GM18517 (cell line): ENCODE measurements around the gene TRAPPC13.
"Not testable (repeated sequence)": the region's sequence is repeated elsewhere in the genome, so short reads cannot be mapped to it uniquely, and the experiment has no call there.

Source experiments
- ATAC-seq: cut with Tn5 transposase; IDR thresholded peaks from one replicate; pipeline ENCODE4 v1.9.1; 2021; ENCODE audit warnings: mild to moderate bottlenecking, moderate library complexity; ENCODE audit not compliant: unreplicated experiment

The TRAPPC13 gene, protein sequence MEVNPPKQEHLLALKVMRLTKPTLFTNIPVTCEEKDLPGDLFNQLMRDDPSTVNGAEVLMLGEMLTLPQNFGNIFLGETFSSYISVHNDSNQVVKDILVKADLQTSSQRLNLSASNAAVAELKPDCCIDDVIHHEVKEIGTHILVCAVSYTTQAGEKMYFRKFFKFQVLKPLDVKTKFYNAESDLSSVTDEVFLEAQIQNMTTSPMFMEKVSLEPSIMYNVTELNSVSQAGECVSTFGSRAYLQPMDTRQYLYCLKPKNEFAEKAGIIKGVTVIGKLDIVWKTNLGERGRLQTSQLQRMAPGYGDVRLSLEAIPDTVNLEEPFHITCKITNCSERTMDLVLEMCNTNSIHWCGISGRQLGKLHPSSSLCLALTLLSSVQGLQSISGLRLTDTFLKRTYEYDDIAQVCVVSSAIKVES

DNA sequence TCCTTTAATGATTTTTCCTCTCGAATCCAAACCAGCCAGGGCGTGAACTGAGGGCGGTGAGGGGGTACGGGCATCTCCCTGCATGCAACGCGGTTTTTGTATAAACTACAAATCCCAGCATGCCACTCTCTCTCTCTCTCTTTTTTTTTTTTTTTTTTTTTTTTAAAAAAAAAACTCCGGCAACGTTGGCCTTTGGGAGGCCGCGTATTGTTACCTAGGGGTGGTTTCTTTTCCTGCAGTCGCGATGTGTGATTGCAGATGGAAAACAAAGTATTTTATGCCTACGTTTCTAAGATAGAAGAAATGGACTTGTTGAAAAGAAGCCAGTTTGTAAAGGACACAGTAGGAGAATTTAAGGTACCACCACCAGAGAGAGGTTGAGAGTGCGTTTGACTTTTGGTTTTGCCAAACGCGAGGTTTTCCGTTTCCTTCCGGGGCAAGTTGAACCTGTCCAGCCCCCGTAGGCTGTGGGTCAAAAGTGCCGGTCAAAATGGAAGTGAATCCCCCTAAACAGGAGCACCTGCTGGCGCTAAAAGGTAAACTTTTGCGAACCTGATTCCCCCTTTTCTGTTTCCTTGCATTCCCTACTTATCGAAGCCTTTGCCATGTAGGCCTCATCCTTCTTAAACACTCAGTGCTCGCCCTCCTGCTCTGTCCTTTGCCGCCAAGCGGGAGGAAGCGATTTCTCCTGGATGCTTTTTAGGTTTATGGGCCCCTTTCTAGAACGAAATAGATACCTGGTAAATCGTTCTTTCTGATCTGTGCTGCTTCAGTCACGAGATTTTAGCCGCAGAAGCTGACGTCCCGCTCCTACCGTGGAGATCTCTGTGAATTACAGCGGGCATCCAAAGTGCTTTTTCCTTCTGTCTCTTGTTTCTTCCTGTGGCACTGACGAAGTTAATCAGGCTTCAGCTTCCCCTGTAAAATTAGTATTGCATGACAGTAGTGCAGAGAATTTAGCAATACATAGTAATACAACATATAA lies at the start of gene TRAPPC13, which contains the start of gene SHLD3:
Gene TRAPPC13, plus strand, starts transcription at position 457 of the 985 bp plus-strand sequence. Its CDS starts 34 bp downstream, at position 491.
Gene SHLD3, plus strand, starts transcription at position 457 of the 985 bp plus-strand sequence. CDS start 4,561 bp downstream, outside the sequence.
- ATAC-seq = peak; percentile 78

DNA sequence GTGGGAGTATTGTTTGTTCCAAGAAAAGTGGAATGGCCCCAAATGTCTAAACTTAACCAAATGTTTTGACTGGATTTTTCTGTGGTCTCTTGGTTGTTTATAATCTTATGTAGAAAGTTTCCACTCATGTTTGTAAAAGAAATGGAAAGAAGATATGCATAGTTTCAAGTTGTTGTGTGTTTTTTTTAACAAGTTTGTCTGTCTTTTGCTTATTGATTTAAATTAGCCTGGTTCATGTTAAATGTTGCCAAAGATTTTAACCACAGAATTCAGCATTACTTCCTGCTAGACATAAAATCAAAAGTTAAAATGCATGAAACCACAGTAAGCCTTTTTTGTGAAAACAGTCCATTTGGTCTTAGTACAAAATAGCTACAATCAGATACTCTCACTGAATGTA lies 47.7 kb upstream of the TRAPPC13 start:
- ATAC-seq = no peak

DNA sequence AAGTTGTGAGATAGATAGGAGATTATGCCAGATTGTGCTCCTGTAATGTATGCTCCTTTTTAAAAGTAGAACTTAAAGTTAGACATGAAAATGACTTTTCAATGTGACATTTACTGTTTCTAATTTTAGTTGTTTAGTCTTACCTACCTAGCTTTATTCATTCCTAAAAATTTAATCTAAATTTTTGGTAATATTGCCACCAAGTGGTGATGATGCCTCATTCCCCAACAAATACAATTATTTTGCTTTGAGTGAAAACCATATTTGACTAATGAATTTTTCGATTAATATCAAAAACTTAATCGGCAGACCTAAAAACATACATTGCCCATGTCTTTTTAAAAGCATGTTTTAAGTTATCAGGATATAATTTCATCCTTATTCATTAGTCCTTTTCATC lies 36.1 kb upstream of the TRAPPC13 start:
- no peak for ATAC-seq

DNA sequence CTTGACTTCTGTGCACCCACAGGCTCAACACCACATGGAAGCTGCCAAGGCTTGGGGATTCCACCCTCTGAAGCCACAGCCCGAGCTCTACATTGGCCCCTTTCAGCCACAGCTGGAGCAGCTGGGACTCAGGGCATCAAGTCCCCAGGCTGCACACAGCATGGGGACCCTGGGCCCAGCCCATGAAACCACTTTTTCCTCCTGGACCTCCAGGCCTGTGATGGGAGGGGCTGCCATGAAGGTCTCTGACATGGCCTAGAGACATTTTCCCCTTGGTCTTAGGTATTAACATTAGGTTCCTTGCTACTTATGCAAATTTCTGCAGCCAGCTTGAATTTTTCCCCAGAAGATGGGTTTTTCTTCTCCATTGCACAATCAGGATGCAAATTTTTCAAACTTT lies 23.1 kb upstream of the TRAPPC13 start:
- ATAC-seq = not testable (repeated sequence)

DNA sequence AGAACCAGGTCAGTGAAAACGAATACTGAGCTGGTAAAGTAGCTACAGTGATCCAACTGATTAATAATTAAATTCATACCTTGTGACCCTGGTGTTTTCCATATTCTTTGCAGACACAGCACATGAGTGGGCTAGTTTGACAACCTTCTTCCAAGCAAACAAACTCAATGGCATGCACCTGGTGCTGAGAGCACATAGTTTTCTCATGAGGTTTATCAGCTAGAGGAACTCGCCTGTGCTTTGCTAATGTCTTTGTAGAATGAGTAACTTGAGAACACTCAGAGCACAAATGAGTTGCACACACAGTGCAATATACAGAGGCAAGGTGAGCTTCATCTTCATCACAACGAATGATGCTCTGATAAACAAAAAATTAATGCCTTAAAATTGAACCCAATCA lies 13.3 kb upstream of the TRAPPC13 start:
- no peak for ATAC-seq

DNA sequence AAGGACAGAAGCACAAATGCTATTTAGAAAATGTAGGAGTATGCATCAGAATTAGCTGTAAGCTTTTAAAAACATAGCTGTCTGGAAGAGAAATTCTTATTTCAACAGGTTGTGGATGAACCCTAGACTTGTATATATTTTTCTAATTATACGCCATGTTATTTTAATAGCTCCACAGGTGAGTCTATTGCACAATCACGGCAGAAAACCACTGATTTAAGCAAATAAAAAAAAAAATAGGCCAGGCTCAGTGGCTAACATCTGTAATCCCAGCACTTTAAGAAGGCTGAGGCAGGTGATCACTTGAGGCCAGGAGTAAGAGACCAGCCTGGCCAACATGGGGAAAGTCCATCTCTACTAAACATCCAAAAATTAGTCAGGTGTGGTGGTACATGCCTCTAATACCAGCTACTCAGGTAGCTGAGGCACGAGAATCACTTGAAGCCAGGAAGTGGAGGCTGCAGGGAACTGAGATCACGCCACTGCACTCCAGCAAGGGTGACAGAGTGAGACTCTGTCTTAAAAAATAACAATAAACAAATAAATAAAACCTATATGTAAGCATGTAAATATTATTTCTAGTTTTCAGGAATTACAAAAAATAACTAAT lies 12.4 kb upstream of the TRAPPC13 start:
- no peak for ATAC-seq

DNA sequence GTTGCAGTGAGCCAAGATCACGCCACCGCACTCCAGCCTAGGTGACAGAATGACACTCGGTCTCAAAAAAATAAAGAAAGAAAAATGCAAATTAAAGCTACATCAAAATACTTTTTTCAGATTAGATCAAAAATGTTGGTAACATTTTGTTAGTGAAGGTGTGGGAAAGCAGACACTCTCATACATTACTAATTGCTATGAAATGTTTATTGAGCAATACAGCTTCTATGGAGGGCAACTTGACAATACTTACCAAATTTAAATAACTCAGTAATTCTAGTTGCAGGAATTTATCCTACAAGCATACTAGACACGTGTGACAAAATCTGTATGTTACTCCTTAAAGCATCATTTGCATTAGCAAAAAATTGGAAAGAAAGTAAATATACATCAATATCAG lies 4.8 kb upstream of the TRAPPC13 start:
- no peak for ATAC-seq

DNA sequence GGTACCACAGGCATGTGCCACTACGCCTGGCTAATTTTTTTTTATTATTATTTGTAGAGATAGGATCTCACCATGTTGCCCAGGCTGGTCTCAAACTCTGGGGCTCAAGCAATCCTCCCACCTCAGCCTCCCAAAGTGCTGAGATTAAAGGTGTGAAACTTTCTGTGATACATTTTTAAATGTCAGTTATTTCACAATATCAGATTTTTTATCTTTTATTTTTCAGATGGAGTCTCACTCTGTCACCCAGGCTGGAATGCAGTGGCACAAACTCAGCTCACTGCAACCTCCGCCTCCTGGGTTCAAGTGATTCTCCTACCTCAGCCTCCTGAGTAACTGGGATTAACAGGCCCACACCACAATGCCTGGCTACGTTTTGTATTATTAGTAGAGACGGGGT lies 2.9 kb upstream of the TRAPPC13 start:
- ATAC-seq = not testable (repeated sequence)

DNA sequence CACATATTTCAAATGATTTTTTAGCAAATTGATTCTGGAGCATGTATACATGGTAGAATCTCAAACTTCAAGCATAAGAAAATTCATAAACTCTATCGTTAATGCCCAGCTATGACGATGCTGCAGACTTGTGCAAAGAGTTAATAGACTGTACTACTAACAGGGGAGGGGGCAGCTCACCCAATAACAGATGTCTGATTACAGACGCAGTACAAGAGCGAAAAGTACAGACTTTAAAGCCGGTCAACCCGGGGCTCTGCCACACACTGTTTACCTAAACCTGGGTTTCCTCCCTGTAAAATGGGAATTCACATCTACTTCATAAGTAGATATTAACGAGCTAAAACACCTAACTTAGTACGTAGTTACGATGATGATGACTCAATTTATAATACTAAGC lies 1.3 kb upstream of the TRAPPC13 start:
- ATAC-seq = no peak

DNA sequence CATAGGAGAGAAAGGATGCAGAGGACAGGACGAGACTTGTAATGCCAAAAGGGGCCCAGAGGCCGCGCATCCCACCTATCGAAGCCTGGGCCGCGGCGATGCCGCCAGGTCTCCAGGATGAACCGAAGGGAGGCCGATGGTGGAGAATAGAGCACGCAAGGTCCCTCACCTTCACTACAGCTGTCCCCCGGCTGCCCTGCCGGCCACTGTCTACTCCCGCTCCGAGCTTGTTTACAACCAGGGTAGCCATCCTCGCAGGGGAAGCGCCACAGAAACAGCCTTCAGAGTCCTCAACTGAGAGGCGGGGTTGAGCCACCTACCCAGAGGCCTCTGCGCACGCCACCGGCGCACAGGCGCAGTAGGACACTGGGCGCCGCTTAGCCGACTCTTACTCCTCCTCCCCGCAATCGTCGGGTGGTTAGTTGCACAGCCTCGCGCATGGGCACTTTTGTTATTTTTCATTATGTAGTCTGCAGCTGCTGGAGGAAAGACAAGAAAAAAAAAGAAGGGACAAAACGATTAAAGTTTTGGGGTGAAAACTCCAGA lies 729 bp upstream of the TRAPPC13 start, which contains the start of gene TRIM23:
Gene TRIM23, minus strand, starts transcription at position 309 of the 546 bp plus-strand sequence. Its CDS starts 59 bp downstream, at position 250.
- peak; percentile 87 for ATAC-seq

DNA sequence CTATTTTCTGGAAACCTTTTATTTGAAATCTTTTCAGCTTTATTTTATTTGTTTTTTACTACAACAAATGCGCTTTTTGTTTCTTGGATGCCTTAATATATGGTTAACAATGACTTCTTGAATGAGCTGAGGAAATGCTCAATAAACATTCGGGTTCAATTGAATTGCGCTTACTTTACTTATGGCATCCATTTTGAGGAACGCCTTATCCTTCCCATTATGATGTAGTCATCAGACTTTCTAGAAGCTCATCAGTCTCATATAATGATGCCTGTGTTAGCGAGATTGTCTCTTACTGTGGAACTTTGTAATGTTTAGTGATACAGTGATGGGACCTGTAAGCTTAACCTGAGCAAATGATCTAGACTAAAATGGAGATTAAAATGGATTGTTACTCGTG lies 916 bp downstream of the TRAPPC13 start:
- no peak for ATAC-seq

DNA sequence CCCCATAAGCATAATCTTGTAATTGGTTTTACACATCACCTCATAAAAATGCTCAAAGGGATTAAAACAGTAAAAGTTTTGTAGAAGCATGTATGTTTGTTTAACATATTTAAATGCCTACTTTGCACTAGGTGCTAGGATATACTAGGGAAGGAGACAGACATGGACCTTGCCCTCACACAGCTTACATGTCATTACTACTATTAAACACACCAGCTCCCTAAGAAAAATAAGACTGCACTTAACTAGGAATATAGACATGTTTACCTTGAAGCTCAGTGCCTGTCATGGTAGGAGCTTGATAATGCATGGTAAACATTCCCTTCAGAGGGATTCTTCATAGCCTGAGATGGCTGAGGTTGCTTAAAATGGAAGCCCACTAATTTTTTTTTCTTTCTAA lies 6.2 kb downstream of the TRAPPC13 start:
- no peak for ATAC-seq

DNA sequence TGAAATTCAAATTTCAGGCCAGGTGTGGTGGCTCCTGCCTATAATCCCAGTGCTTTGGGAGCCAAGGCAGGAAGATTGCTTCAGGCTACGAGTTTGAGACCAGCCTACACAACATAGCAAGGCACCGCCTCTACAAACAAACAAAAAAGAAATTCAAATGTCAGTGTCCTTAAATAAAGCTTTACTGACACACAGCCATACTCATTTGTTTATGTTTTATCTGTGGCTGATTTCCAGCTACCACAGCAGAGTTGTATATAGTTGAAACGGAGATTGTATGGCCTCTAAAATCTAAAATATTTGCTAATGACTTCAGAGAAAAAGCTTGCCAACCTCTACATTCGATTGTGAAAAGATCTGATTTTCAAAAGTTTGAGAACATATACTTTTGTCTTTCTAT lies 15.4 kb downstream of the TRAPPC13 start:
- no peak for ATAC-seq

DNA sequence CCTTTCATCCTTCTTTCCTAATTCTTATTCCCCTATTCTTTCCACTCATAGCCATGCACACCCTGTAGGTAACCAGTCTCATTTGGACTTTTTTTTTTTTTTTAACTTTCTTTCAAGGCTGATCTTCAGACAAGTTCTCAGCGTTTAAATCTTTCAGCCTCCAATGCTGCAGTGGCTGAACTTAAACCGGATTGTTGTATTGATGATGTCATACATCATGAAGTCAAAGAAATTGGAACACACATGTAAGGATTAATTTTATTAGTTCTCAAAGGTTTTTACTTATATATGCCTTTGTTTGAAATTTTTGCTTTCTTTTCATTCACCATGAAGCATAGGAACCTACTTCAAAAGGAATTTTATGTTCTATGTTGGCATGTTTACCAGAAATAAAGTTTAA lies 22.1 kb downstream of the TRAPPC13 start:
- no peak for ATAC-seq

DNA sequence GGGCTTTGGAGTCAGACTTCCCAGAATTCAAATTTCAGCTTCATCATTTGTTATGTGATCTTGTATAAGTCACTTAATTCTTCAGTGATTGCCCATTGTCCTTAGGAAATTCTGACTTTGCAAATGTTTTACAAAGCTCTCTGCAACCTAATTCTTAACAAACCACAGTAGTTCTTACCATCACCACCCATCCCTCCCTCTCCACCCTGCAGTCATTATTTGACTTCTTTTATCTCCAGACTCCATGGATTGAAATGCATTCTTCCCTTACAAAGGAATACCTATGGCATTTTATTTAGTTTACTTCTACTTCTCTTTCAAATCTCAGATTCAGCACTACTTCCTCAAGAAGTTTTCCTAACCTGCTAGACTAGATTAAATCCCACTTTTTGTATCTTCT lies 23.1 kb downstream of the TRAPPC13 start:
- ATAC-seq = no peak

DNA sequence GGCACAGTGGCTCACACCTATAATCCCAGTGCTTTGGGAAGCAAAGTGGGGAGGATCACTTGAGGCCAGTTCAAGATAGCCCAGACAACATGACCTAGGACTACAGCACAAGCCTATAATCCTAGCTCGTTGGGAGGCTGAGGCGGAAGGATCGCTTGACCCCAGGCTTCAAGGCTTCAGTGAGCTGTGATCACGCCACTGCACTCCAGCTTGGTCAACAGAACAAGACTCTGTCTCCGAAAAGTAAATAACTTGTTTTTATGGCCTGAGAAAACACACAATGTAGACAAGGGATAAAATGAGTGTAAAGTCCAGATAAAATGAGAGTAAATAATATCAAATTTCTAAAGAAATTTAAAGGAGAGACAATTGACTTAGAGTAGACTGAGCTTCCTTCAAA lies 26.3 kb downstream of the TRAPPC13 start:
- ATAC-seq = no peak

DNA sequence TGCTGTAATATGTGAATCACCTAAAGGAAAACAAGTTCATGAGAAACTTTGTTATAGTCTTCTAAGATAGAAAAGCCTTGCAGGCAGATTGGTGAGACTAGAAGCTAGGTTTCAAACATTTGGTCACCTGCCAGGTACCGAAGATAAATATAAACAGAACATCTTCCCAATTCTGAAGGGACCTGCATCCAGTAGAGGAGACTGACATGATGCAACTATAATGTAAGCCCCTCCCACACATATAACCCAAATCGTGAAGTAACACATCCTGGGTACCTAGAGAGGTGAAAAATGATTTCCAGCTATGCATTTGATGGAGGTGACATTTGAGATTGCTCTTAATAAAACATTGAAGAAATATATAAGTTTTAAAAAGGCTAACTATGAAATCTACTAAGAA lies 29.9 kb downstream of the TRAPPC13 start:
- ATAC-seq = no peak

DNA sequence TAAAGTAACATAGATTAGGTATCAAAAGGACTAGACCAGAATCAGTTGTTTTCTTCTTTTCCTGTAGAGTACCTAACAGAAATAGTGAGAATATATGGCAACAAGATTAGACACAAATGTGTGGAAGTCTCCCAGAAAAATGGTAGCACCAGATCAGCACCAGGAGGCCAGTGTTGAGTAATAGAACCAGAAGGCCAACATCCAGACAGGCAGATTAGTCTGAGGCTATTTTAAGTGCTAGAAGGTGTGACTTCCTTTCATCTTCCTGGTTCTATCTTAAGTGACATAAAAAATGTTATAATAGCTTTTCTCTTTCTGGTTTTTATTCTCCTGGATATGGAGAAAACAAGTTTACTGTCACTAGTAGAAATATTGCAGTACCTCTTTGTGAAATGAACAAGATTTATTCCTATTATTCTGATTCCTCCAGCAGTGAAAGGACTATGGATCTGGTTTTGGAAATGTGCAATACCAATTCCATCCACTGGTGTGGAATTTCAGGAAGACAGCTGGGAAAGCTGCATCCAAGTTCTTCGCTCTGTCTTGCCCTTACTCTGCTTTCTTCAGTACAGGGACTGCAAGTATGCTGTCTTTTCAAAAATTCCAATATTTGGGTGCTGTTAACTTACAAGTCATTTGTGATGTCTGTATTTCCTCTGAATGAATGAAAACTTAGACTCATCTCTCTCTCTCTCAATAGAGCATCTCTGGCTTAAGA lies 39.1 kb downstream of the TRAPPC13 start:
- ATAC-seq = no peak

DNA sequence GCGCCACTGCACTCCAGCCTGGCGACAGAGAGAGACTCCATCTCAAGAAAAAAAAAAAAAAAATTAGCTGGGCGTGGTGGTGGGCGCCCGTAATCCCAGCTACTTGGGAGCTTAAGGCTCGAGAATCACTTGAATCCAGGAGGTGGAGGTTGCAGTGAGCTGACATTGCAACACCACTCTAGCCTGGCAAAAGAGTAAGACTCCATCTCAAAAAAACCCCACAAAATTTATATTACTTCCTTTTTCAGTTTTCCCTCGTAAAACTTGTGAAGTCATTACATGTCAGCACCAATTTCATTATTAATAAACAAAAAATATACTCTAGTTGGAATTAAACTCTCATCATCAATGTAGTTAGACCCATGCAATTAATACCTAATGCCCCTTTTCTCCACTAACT lies 43.9 kb downstream of the TRAPPC13 start:
- no peak for ATAC-seq

DNA sequence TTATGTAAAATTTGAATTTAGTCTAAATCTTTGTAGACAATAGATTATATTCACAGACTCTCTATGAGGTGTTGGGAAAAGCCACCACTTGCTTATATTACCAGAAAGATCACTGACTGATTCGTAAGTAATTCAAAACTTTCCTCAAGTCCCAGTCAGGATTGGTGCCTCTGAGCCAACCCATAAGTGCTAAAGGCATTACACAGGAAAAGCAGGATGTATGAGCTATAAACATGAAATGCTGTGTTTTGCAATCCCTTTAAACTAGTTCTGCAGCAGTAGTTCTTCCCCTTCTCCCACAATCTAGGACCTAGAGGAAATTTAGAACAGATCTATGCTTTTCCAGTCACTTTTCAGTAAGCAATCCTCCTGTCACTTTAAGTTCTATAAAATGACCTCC lies 48.0 kb downstream of the TRAPPC13 start:
- ATAC-seq = no peak
